GM18520 (cell line): ENCODE data around the gene MOAP1.
A peak's percentile ranks its signal among the peaks of the same experiment; 100 is the strongest.
"Not testable (repeated sequence)": the region's sequence is repeated elsewhere in the genome, so short reads cannot be mapped to it uniquely, and the experiment has no call there.

ENCODE experiments used
- ATAC-seq: cut with Tn5 transposase; IDR thresholded peaks from one replicate; pipeline ENCODE4 v1.9.1; 2021; ENCODE audit not compliant: unreplicated experiment

Gene MOAP1

DNA sequence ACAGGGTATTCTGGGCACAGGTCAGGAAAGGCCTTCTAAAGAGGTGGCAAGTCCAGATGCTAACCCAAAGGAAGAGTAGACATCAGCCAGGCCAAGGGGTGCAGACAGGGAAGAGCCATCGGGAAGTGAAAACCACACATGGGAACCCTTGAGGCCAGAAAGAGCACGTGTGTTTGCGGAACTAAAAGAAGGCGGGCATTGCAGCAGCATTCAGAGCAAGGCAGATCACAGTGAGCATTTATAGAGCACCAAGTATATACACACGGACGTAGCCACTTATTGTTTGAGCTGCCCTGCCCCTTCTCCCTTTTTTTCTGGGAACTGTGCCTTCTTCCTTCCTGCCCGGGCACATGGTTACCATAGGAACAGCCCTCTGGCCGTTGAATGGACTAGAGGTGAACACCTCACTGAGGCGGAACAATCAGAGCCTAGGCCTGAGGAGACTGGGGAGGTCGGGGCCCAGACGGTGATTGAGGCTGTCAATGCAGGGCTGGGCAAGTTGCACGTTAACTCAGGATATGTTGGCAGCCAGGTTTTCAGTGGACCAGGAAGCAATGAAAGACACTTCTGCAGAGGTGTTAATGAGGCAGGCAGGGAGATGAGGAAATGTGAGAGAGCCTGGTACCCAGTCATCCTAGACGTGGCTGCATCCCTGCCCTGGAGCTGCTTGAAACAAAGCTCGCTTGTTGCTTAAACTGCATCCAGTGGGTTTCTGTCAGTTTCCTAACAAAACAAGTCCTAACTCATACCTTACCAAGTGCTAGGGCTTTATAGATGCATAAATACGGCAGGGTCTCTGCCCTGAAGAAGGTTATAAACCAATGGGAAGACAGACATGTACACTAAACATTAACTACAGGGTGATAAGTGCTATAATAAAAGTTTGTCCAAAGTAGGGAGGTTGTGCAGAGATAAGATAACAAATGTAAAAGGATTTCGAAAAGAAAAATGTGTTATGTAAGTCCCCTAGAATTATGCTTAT, 34.2 kb downstream of the MOAP1 start:
- ATAC-seq = no peak

DNA sequence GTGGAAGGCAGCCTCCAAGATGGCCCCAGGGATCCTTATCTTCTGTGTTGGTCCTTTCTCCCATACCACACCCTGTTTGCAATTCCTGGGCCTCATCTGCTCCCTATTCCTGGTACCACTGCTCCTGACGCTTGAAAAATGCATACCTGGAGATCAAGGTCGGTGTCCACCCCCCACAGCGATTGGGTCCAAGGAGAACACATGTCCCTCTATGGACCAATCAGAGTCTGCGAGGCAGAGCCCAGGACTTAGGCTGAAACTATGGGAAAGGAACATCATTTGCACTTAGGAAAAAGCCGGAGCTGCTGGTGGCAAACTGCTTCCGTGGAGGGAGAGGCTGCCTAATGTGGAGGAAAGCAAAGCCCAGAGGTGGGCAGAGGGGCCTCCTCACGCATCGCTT, 35.7 kb downstream of the MOAP1 start:
- ATAC-seq = no peak

DNA sequence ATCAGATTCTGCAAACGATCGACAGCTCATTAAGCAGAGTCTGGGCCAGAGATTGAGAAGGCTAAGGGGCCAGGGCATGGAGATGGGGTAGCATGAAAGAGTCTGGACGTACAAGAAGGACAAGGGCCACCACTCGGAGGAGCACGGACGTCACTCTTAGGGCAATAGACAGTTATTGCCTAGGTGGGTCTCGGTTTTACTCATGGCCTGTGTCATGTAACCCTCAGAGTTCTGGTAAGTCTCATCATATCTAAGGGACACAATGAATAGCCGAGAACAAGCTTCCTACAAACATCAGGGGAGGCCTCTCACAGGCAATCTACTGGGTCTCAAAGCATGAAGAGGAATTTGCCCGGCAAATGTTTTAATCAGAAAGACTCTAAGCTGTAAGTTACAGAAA, 38.6 kb downstream of the MOAP1 start:
- ATAC-seq = peak; percentile 72

DNA sequence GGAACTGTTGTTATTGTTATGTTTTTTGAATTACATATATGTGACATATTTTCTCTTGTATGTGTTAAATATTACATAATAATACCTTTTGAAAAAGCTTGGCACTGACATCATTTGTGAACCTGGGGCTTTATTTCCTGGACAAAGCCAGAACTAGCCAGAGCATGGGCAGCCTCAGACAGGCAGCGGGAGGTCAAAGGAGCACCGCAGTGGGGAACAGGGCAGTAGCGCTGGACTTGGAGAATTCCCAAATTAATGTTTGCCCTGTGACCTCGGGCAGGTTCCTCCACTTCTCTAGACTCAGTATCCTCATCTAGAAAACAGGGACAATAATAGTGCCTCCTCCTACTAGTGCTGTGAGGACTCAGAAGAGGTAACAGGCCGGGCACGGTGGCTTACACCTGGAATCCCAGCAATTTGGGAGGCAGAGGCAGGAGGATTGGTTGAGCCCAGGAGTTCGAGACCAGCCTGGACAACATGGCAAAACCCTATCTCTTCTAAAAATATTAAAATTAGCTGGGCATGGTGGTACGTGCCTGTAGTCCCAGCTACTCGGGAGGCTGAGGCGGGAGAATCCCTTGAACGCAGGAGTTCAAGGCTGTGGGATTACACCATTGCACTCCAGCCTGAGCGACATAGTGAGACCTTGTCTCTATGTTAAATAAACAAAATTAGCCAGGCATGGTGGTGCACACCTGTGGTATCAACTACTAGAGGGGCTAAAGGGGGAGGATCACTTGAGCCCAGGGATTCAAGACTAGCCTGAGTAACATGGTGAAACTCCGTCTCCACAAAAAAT, 41.6 kb downstream of the MOAP1 start:
- no peak for ATAC-seq

DNA sequence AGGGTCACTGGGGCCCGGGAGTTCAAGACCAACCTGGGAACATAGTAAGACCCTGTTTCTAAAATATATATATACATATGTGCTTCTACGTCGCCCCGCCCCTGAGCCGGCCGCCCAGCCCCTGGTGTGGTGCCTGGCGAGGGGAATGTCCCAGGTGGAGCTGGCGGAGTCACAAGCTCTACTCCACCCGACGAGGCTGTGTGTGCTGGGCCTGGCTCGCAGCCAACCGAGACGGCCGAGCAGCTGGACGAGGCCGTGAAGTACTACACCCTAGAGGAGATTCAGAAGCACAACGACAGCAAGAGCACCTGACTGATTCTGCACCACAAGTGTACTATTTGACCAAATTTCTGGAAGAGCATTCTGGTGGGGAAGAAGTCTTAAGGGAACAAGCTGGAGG, 46.8 kb downstream of the MOAP1 start:
- ATAC-seq = no peak

DNA sequence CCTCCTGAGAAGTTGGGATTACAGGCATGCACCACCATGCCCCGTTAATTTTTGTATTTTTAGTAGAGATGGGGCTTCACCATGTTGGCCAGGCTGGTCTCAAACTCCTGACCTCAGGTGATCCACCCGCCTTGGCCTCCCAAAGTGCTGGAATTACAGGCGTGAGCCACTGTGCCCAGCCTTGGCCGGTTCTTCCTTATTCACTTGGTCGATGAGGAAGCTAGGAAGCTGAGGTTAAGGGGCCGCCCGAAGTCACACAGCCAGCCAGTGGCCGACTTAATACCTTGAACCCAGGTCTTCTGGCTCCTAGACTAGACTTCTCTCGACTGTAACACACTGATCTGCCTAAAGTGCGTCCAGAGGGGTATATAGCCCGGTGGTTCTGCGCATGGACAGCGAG, 48.2 kb downstream of the MOAP1 start:
- not testable (repeated sequence) for ATAC-seq

DNA sequence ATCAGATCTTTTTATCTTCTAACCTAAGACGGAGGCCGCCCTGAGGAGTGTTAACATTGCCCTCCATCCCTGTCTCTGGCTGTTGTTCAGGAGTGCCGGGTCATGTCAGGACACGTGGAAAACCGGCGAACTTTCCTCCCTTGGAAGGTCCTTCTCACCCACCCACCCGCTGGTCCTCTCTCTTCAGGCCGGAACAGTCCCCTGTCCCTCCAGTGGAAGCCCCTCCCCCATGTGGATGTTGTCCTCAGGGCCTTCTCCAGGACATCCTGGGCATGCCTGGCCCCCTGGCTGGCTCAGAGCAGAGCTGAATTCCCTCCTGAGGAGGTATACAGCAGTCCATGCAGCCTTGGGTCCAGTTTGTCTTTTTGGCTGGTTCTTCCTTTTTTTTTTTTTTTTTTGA, 48.7 kb downstream of the MOAP1 start:
- no peak for ATAC-seq

DNA sequence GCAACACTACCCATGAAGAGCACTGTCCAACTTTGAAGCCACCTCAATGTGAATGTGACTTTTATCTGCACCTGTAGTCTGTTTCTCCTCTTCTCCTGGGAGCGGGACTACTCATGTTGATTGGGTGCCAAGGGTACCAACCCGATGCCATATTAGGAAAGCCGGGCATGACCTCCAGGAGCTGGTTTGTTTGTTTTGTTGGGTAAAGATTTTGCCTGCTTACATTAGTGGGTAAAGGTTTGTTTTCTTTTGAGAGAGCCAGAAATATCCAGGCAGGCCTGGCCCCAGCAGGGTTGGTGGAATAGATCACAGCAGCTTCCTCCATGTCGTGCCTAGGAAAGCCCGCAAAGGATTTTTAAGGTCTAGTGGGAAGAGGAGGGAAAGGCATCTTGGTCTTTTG, 49.3 kb downstream of the MOAP1 start:
- no peak for ATAC-seq

DNA sequence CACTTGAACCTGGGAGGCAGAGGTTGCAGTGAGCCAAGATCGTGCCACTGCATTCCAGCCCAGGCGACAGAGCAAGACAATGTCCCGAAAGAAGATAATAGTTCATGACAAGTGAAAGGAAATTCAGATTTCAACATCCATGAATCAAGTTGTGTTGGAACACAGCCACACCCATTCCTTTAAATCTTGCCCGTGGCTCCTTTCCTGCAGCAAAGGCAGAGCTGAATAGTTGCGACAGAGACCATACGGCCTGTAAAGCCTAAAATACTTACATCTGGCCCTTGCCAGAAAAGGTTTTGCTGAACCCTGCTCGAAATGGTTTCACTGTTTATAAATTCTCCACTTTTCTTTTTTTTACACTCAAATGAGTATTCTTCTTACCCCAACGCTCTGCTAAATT, 51.2 kb downstream of the MOAP1 start:
- no peak for ATAC-seq

DNA sequence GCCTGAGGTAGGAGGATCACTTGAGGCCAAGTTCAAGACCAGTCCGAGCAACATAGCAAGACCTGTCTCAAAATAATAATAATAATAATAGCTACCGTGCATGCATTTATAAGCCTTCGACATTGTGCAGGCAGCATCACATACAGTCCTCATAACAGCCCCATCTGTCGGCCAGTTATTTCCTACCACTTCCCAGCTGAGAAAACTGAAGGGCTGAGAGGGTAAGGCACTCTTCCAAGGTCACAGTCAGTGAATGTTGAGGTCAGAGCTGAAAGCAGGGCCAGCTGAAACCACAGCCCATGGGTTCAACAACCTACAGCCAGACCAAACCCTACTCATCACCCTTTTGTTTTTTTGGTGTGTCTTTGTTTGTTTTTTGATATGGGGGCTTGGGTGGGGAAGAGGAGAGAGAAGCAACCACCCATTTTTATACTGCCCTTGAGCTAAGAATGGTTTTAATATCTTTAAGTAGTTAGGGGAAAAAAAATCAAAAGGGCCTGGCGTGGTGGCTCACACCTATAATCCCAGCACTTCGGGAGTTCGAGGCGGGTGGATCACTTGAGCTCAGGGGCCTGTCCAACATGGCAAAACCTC, 52.1 kb downstream of the MOAP1 start:
- no peak for ATAC-seq
